8988T (cell line): ENCODE data around the gene TGFBR2.

Experiments used
- DNase-seq: peaks from one replicate; pipeline ENCODE4 v3.0.0; 2011

The TGFBR2 gene

GRCh38 chr3:30604093-30604492 is 2.3 kb upstream of the TGFBR2 start:
- DNase-seq = no peak

- no peak for DNase-seq
These were observed 1.8 kb upstream of the TGFBR2 start for GRCh38 chr3:30604558-30604957.

- no peak for DNase-seq
These were observed 1.4 kb upstream of the TGFBR2 start for GRCh38 chr3:30605005-30605404.

GRCh38 chr3:30605706-30606300 is 598 bp upstream of the TGFBR2 start:
- DNase-seq = no peak

GRCh38 chr3:30607032-30607833 is 832 bp downstream of the TGFBR2 start:
- peak; percentile 15 for DNase-seq

- no peak for DNase-seq
These were observed 2.2 kb downstream of the TGFBR2 start for GRCh38 chr3:30608598-30608947.

- no peak for DNase-seq
These were observed 3.7 kb downstream of the TGFBR2 start for GRCh38 chr3:30609930-30610701.

GRCh38 chr3:30610702-30611368 is 4.4 kb downstream of the TGFBR2 start:
- no peak for DNase-seq

- DNase-seq = no peak
These were observed 5.4 kb downstream of the TGFBR2 start for GRCh38 chr3:30611613-30612436.

- DNase-seq = no peak
These were observed 6.2 kb downstream of the TGFBR2 start for GRCh38 chr3:30612437-30613132.

GRCh38 chr3:30613133-30613825 is 6.9 kb downstream of the TGFBR2 start:
- DNase-seq = no peak

GRCh38 chr3:30614373-30614772 is 8.0 kb downstream of the TGFBR2 start:
- DNase-seq = no peak

- DNase-seq = no peak
These were observed 8.5 kb downstream of the TGFBR2 start for GRCh38 chr3:30614943-30615342.

GRCh38 chr3:30615615-30616346 is 9.4 kb downstream of the TGFBR2 start:
- no peak for DNase-seq

GRCh38 chr3:30616347-30617027 is 10.1 kb downstream of the TGFBR2 start:
- DNase-seq = no peak

GRCh38 chr3:30617069-30617468 is 10.7 kb downstream of the TGFBR2 start:
- DNase-seq = no peak

GRCh38 chr3:30617653-30618052 is 11.3 kb downstream of the TGFBR2 start:
- no peak for DNase-seq

GRCh38 chr3:30618526-30618925 is 12.1 kb downstream of the TGFBR2 start:
- no peak for DNase-seq

- no peak for DNase-seq
These were observed 12.9 kb downstream of the TGFBR2 start for GRCh38 chr3:30619318-30619717.
